GM18868 (cell line): ENCODE results near the gene CLDND2.

Source experiments
- ATAC-seq: cut with Tn5 transposase; IDR thresholded peaks from one replicate; pipeline ENCODE4 v1.9.1; 2021; ENCODE audit warnings: mild to moderate bottlenecking, moderate library complexity; ENCODE audit not compliant: unreplicated experiment

The CLDND2 gene

GRCh38 chr19:51357952-51358351 is 10.9 kb downstream of the CLDND2 start:
- ATAC-seq, result no peak

- no peak for ATAC-seq
Observed at GRCh38 chr19:51356159-51356801, 12.5 kb downstream of the CLDND2 start.

DNA sequence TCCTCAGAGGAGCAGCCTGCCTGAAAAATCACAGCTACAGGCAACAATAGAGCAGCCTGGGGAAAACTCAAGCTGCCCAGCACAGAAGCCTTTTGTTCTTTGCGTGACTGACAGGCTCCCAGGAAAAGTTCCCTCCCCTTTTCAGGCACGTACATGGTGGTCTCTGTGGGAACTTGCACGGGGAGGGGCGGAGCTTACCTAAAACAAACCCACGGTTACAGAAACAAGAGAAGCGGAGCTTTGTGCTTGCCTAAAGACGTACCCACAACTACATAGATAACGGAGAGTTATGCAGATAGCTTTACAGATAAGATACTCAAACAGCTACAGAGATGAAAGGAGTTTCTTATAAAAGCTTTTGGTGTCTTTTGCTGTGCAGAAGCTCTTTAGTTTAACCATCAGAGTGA is 14.1 kb downstream of the CLDND2 start:
- ATAC-seq, result no peak

GRCh38 chr19:51354103-51354741 is 14.6 kb downstream of the CLDND2 start:
- no peak for ATAC-seq

- ATAC-seq, result no peak
Observed at GRCh38 chr19:51352783-51353360, 15.9 kb downstream of the CLDND2 start.

GRCh38 chr19:51351266-51351990 is 17.4 kb downstream of the CLDND2 start:
- no peak for ATAC-seq

- ATAC-seq, result no peak
Observed at GRCh38 chr19:51347209-51347928, 21.4 kb downstream of the CLDND2 start.

- no peak for ATAC-seq
Observed at GRCh38 chr19:51346742-51347141, 22.1 kb downstream of the CLDND2 start.

GRCh38 chr19:51345076-51345620 is 23.7 kb downstream of the CLDND2 start:
- ATAC-seq, result no peak

DNA sequence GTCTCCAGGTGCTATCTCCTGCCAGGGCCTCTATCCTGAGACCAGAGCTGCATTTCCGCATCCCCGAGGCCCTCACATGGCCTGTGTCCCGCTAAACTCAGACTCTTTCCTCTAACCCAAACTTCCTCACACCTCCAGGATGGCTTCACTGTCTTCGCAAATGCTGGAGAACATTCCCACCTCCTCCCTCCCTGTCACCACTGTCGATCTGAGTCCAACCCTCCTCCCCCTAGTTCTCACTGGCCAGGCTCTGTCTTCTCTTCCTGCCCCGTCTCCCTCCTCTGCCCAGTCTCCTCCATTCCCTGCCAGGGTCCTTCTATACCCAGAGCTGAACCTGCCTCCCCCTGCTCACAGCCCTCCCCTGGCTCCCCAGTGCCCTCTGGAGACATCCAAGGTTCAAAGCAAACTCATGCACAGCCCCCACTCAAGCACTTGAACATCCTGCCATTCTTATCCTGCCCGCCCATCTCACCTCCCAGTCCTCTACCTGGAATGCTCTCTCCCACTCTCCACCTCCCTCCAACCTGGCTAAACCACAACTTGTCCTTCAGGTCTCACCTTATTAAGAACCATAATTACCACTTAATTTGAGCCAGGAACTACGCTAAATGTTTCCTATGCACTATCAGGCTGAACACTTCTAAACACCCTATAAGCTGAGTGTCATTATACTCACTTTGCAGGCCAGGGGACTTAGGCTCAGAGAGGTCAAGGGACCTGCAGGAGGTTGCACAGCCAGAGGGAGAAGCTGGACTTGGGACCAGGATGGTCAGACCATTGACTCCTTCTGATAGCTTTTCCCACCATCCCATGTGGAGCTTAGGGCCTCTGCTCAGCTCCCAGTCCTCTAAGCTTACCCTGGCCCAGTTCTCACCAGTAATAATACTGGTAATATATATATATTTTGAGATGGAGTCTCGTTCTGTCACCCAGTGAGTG is 25.9 kb downstream of the CLDND2 start:
- no peak for ATAC-seq

GRCh38 chr19:51341976-51342580 is 26.7 kb downstream of the CLDND2 start, which contains the start of gene VSIG10L:
VSIG10L (minus strand) TSS chr19:51342139; CDS start chr19:51342124, 15 bp downstream.
- ATAC-seq, result no peak

DNA sequence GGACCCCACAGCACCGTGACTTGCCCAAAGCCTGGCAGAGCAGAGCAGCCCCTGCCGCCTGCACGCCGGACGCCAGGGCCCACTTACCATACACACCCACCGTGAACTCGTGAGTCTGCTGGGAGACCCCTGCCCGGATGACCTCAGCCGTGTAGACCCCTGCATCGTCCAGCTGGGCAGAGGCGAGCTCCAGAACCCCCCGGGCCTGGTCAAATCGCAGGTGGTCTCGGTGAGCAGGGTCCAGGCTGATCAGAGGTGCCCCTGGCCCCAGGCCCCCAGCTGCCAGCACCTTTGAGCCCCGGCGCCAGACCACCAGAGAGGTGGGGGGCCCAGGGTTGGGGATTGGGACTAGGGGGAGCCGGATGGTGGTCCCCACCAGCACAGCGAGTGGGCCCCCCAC is 27.7 kb downstream of the CLDND2 start:
- ATAC-seq, result no peak

GRCh38 chr19:51339687-51340656 is 28.8 kb downstream of the CLDND2 start:
- peak; percentile 61 for ATAC-seq

GRCh38 chr19:51339313-51339686 is 29.5 kb downstream of the CLDND2 start:
- ATAC-seq, result no peak

- peak; percentile 60 for ATAC-seq
Observed at GRCh38 chr19:51338563-51339312, 30.1 kb downstream of the CLDND2 start.

DNA sequence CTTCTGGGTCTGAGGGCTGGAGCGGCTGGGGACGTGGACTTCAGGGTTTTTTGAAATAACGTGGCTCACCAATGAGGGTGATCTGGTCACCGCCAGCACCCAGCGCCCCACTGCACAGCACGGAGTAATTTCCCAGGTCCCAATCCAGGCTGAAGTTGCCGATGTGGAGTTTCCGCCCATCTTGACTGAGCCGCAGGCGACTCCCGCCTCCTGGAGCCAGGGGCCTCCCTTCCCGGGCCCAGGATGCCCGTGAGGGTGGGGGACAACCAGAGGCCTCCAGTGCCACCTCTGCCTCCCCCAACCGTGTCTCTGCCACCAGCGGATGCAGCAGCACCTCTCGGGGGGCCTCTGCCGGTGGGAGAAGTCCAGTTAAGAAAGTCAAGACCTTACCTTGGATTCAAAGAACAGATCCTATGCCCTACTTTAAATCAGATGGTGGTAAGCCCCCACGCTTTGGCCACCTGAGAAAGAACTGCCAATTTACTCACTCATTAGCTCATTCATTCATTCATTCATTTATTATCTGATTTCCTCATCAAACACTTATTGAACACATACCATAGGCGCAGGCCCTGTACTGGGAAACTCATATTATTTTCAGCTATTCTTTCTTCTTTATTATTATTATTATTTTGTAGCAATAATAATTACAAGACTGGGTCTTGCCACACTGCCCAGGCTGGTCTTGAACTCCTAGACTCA is 30.8 kb downstream of the CLDND2 start:
- no peak for ATAC-seq
